GM12801 (cell line): ENCODE measurements around the gene TMEM129.

Source experiments
- TF ChIP-seq, protein P1 (sequence below): IDR thresholded peaks from one replicate; pipeline ENCODE4 v1.5.1; 2011; ENCODE audit warnings: control low read depth; ENCODE audit not compliant: insufficient read length; ENCODE audit errors: extremely low read depth

TMEM129 gene

DNA sequence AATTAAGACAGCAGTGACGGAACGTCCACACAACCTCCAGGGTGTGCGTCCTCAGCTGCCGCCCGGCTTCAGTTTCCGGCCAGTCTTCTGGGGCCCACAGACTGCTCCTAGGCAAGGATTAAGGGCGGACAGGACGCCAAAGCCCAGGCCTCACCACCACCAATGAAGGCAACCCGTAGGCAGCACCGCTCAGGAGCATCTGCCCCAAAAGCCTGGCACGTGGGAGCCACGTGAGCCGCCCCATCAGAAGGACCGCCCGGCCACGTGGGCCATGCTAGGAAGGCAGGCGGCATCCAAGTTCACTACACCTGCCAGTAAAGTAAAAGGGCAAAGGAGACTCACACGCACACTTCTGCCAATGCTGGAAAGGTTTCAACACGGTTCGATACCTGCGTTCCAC lies 51.3 kb downstream of the TMEM129 start:
- TF ChIP-seq, protein P1, sequence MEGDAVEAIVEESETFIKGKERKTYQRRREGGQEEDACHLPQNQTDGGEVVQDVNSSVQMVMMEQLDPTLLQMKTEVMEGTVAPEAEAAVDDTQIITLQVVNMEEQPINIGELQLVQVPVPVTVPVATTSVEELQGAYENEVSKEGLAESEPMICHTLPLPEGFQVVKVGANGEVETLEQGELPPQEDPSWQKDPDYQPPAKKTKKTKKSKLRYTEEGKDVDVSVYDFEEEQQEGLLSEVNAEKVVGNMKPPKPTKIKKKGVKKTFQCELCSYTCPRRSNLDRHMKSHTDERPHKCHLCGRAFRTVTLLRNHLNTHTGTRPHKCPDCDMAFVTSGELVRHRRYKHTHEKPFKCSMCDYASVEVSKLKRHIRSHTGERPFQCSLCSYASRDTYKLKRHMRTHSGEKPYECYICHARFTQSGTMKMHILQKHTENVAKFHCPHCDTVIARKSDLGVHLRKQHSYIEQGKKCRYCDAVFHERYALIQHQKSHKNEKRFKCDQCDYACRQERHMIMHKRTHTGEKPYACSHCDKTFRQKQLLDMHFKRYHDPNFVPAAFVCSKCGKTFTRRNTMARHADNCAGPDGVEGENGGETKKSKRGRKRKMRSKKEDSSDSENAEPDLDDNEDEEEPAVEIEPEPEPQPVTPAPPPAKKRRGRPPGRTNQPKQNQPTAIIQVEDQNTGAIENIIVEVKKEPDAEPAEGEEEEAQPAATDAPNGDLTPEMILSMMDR: no peak

GRCh38 chr4:1669270-1669669 lies 51.9 kb downstream of the TMEM129 start:
- TF ChIP-seq, protein P1: no peak

DNA sequence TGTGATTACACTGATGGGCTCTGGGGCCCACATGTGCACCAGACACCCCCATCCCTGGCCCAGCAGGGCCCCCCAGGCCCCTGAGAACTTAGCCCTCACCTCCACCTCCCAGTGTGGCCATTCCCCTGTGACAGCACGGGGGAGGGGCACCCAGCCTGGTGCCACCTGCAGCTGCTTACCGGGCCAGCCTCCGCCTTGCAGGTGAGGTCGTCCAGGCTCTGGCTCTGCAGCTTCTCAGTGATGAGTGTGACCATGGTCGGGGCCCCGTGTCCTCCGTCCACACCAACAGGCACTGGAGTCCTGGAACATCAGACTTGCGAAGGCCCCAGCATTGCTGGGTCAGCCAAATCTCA lies 52.7 kb downstream of the TMEM129 start:
- TF ChIP-seq, protein P1: no peak

GRCh38 chr4:1667273-1667672 lies 53.9 kb downstream of the TMEM129 start:
- TF ChIP-seq, protein P1: no peak

DNA sequence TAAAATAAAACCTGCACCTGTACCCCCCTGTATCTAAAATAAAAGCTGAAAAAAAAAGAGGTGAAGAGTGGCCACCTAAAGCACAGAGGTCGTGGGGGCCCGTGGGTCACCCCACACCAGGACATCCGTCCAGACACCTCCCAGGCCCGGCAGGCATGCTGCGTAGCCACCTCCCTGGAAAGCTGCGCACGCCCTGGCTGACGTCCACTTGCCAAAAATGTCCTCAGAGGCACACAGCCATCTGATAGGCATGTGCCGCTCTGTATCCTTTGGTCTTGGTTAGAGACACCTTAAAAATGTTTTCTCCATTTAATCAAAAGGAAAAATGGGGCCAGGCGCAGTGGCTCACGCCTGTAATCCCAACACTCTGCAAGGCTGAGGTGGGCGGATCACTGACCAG lies 54.7 kb downstream of the TMEM129 start:
- TF ChIP-seq, protein P1: no peak
